GM12875 (cell line): Measurements from ENCODE around the gene PARL.

Source experiments
- H3K4me3 ChIP-seq: one replicate; pipeline ENCODE4 v1.5.1; 2011; ENCODE audit warnings: low read depth, low read length, control low read depth
- TF ChIP-seq, protein P1 (sequence below): IDR thresholded peaks from 2 replicates; pipeline ENCODE4 v1.5.1; 2011; ENCODE audit warnings: low read depth, mild to moderate bottlenecking, control low read depth, inconsistent platforms, low read length, moderate library complexity, borderline replicate concordance; ENCODE audit not compliant: insufficient read depth

The PARL gene

DNA sequence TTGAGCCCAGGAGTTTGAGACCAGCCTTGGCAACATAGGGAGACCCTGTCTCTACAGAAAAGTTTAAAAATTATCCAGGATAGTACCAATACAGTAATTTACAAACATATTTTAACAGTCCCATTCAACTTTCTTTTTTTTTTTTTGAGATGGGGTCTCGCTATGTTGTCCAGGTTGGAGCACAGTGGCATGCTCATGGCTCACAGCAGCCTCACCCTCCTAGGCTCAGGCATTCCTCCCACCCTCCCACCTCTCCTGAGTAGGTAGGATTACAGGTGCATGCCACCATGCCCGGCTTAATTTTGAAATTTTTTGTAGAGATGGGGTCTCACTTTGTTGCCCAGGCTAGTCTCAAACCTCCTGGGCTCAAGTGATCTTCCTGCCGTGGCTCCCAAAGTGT is 46.8 kb downstream of the PARL start:
- TF ChIP-seq, protein P1, sequence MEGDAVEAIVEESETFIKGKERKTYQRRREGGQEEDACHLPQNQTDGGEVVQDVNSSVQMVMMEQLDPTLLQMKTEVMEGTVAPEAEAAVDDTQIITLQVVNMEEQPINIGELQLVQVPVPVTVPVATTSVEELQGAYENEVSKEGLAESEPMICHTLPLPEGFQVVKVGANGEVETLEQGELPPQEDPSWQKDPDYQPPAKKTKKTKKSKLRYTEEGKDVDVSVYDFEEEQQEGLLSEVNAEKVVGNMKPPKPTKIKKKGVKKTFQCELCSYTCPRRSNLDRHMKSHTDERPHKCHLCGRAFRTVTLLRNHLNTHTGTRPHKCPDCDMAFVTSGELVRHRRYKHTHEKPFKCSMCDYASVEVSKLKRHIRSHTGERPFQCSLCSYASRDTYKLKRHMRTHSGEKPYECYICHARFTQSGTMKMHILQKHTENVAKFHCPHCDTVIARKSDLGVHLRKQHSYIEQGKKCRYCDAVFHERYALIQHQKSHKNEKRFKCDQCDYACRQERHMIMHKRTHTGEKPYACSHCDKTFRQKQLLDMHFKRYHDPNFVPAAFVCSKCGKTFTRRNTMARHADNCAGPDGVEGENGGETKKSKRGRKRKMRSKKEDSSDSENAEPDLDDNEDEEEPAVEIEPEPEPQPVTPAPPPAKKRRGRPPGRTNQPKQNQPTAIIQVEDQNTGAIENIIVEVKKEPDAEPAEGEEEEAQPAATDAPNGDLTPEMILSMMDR: no peak
- no peak overlapping the region for H3K4me3 ChIP-seq

DNA sequence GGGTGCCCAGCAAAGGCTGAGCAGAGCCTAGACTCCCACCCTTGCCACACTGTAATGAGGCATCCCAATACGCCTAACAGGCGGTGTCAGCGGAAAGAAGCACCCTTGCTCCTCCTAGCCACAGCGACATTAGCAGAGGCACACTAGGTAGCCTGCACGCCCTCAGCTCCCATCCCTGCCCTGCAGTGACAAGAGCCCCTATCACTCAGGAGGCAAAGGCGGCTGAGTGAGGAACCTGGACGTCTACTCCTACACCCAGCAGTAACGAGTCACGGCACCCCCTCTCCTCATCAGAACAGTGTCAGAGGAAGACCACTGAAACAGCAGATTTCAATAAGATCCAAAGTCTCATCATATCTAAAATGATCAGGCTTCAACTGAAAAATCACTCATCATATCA is 47.3 kb downstream of the PARL start:
- TF ChIP-seq, protein P1: no peak
- no peak overlapping the region for H3K4me3 ChIP-seq

DNA sequence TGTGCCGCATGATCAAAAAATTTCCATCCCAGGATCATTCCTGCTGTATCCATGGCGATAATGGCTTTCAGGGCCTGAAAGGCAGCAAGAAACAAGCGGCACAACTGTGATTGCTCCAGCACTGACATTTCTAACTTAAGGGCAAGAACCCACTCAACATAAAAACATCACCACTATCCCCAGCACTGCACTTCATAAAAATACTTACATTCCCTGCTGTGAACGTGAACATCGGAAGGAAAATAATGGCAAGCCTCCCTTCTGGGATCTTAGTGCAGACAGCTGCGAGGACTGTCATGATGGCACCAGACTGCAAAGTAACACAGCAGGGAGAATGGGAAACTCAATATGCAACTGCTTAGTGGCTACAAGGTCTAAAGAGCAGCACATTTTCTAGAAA is 51.2 kb downstream of the PARL start:
- H3K4me3 ChIP-seq: no peak overlapping the region
- TF ChIP-seq, protein P1: no peak

DNA sequence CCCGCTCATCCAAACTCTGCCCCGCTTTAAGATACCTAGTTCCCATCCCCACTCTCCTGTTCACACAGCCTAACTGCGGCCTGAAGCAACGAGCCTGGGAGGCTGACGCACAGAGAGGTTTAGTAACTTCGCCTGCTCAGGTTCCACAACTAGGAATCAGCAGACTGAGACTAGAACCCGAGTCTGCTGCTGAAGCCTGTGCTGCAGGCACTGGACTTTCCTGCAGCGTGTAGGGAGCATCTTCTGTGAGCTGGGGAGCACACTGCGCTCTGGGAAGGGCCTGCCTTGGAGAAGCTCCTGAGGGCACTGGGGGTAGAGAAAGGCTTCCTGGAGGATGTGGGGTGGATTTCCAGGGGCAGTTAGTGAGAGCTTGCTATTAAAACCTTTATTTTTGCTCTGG is 54.5 kb downstream of the PARL start:
- TF ChIP-seq, protein P1: no peak
- H3K4me3 ChIP-seq: no peak overlapping the region

DNA sequence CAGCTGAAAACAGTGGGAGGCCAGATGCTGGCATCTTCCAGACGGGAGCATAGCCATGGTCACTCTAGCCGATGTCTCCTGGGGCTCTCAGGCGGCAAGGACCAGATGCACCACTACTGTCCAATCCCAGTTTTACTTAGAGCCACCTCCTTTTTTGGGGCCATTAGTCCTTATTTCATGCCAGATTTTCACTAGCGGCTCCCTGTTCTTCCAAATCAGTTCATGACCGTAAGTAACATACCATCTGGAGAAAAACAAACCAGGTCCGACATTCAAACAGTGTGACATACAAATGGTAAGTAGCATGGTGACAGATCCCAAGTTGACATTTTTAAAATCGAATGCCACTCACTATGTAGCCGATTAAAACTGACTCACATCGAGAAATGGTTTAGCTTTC is 55.2 kb downstream of the PARL start:
- H3K4me3 ChIP-seq: no peak overlapping the region
- TF ChIP-seq, protein P1: no peak

DNA sequence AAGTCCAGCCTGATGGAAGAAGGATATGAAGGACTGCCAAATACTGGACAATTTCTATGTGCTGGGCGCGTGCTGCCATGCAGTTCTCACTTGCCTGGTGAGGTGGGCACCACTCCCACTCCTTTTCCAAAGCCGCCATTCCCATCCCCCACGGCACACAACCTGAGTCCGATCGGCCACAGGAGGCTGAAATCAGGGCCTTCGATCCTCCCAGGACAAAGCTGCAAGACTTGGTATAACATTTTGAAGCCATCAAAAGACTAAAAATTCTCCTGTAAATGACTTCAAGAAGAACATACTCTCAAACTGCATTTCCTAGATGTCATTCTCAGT is 56.2 kb downstream of the PARL start:
- TF ChIP-seq, protein P1: no peak
- no peak overlapping the region for H3K4me3 ChIP-seq

DNA sequence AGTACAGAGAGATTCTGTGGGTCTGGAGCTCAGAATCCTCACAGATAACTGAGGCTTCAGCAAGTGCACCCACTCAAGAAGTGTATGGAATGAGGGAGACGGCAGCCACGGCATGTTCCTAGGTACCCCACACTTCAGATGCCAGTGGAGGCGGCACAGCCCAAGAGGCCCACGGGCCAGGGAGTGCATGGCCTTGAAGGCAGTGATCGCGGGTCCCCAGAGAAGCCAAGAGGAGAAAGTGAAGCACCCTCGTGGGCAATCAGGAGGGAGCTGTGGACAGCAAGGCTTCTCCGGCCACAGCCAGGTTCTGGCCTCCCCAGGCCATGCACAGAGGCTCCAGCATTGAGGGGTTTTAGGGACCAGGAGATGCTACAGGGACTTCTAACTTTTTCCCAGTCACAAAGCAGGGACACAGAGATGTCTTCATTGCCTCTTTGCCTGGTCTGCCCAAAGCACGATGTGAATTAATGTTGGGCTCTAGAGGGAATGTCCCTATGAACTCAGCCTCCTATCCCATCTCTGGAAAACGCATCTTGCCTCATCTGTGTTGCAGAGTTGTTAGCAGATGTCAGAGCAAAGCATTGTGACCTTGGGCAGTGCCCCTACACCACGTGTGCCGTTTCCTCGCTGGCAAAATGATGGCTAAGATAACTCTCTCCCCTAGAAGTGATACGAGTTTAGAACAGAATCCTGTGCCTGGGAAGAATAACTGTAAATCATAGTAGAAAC is 56.7 kb downstream of the PARL start:
- no peak overlapping the region for H3K4me3 ChIP-seq
- TF ChIP-seq, protein P1: no peak
